Sigmoid colon (tissue), 4 donors: ENCODE measurements around the gene FMOD.

Experiments
- EP300 ChIP-seq, 4 donors: sonication (generic); formaldehyde crosslinking; IDR thresholded peaks; one replicate each; pipeline ENCODE4 v1.6.1; 2017; ENCODE audit warnings: antibody characterized with exemption in 4 of 4
- POLR2AphosphoS5 ChIP-seq, 4 donors: sonication (generic); formaldehyde crosslinking; IDR thresholded peaks; one replicate each; pipeline ENCODE4 v1.6.1; 2017; ENCODE audit warnings: antibody characterized with exemption in 4 of 4
- TF ChIP-seq, protein P1 (sequence below), 4 experiments: fragments of 450-650 bp in 3 of 4; fragments of 200-600 bp in 1 of 4; IDR thresholded peaks; one replicate each; pipeline ENCODE4 v1.5.1; 2016 to 2019; ENCODE audit warnings: antibody characterized with exemption in 4 of 4, mild to moderate bottlenecking in 3 of 4, moderate library complexity in 2 of 4

DNA sequence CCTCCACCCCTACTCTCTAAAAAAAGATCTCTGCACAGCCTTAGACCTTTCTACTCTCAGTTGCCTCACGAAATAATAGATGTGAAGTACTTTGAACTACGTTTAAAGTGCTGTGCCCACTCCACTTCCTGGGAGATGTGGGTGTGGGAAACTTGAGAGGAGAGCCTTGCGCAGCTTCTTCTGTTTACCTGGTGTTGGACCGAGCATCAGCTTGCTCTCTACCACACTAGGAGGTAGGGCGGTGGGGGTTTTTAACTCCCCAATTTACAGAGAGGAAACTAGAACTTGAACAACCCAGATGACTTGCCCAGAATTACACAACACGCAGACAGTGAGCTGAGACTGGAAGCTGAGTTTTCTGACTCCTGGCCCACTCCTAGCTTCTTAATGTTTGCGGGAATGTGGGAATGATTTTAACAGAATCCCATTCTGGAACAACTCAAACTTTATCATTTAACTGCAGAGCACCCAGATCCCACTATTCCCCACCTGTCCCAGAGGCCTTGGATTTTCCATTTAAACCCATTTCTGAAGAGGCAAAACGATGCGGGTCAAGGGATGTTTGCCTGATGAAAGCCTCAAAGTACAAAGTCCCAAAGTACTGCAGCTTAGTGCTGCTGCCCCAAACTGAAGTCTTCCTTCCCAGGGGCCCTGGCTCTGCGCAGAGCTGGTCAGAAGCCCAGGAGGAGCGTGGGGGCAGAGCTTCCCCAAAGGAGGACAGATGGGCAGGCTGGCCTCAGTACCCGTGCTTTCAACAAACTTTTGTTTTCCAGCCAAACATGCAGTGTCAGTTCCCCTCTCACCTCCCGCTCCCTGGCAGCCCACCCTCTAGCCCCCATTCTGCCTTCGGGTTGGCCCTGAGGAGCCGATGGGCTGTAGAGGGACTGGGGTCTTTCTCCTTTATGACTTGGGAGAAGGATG is 26.6 kb downstream of the FMOD start:
- TF ChIP-seq EP300 (IDR thresholded peaks at IDR 0.05) (no peak), POLR2AphosphoS5 (IDR thresholded peaks at IDR 0.05) (peak in 1 of 4 donors; percentile 6)
- TF ChIP-seq, protein P1, sequence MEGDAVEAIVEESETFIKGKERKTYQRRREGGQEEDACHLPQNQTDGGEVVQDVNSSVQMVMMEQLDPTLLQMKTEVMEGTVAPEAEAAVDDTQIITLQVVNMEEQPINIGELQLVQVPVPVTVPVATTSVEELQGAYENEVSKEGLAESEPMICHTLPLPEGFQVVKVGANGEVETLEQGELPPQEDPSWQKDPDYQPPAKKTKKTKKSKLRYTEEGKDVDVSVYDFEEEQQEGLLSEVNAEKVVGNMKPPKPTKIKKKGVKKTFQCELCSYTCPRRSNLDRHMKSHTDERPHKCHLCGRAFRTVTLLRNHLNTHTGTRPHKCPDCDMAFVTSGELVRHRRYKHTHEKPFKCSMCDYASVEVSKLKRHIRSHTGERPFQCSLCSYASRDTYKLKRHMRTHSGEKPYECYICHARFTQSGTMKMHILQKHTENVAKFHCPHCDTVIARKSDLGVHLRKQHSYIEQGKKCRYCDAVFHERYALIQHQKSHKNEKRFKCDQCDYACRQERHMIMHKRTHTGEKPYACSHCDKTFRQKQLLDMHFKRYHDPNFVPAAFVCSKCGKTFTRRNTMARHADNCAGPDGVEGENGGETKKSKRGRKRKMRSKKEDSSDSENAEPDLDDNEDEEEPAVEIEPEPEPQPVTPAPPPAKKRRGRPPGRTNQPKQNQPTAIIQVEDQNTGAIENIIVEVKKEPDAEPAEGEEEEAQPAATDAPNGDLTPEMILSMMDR (IDR thresholded peaks at IDR 0.05), result no peak
